HepG2 (cell line): ENCODE measurements around the gene MYL6. TPM values are rescaled to one million over a fixed set of nuclear protein-coding genes. Genes with fewer than 3 reads are reported as not detected.

ENCODE experiments used
- AKAP8 ChIP-seq: sonication (generic); formaldehyde crosslinking; IDR thresholded peaks from 2 replicates; pipeline ENCODE4 v1.5.1; 2020; ENCODE audit warnings: mild to moderate bottlenecking, missing genetic modification reagents
- FOSL1 ChIP-seq: sonication (generic); formaldehyde crosslinking; IDR thresholded peaks from 2 replicates; pipeline ENCODE4 v1.9.0; 2021; ENCODE audit warnings: missing genetic modification reagents, borderline replicate concordance
- HNRNPUL1 ChIP-seq: fragments of 200-400 bp; formaldehyde crosslinking; IDR thresholded peaks from 2 replicates; pipeline ENCODE4 v1.6.1; 2017; ENCODE audit warnings: low read depth, mild to moderate bottlenecking, low read length, moderate library complexity
- HOXA3 ChIP-seq: sonication (generic); formaldehyde crosslinking; IDR thresholded peaks from 2 replicates; pipeline ENCODE4 v1.5.0; 2020; ENCODE audit warnings: missing genetic modification reagents
- JDP2 ChIP-seq: sonication (generic); formaldehyde crosslinking; IDR thresholded peaks from 2 replicates; pipeline ENCODE4 v1.8.1; 2022; ENCODE audit warnings: missing genetic modification reagents, borderline replicate concordance
- KDM4B ChIP-seq: sonication (generic); formaldehyde crosslinking; IDR thresholded peaks from 2 replicates; pipeline ENCODE4 v1.4.0; 2020; ENCODE audit warnings: missing genetic modification reagents
- MAZ ChIP-seq, 2 experiments: sonication (generic) in 1 of 2; formaldehyde crosslinking in 1 of 2; IDR thresholded peaks; 2 replicates each; pipeline versions ENCODE4 v1.5.0 to v1.6.1; 2012 to 2020; ENCODE audit warnings: low read depth in 2 of 2, mild to moderate bottlenecking in 2 of 2, borderline replicate concordance in 1 of 2, improper control_type of control experiment in 1 of 2, low read length in 1 of 2, missing genetic modification reagents in 1 of 2, moderate library complexity in 1 of 2
- MYNN ChIP-seq: sonication (generic); formaldehyde crosslinking; IDR thresholded peaks from 2 replicates; pipeline ENCODE4 v1.4.0; 2020; ENCODE audit warnings: mild to moderate bottlenecking, low read depth, missing genetic modification reagents
- NCOA1 ChIP-seq: sonication (generic); formaldehyde crosslinking; IDR thresholded peaks from 2 replicates; pipeline ENCODE4 v1.9.0; 2021; ENCODE audit warnings: missing genetic modification reagents
- NFYC ChIP-seq: IDR thresholded peaks from 2 replicates; pipeline ENCODE4 v1.6.1; 2016; ENCODE audit warnings: missing genetic modification reagents, missing compliant biosample characterization
- RBM39 ChIP-seq: fragments of 200-400 bp; formaldehyde crosslinking; IDR thresholded peaks from one replicate; pipeline ENCODE4 v1.6.1; 2018; ENCODE audit warnings: antibody characterized with exemption, mild to moderate bottlenecking, low read depth, low read length; ENCODE audit not compliant: poor library complexity, severe bottlenecking
- RCOR2 ChIP-seq: IDR thresholded peaks from 2 replicates; pipeline ENCODE4 v1.6.1; 2016; ENCODE audit warnings: missing biosample characterization, missing genetic modification reagents
- REXO4 ChIP-seq: sonication (generic); formaldehyde crosslinking; IDR thresholded peaks from 2 replicates; pipeline ENCODE4 v1.8.0; 2022; ENCODE audit warnings: missing genetic modification reagents, mild to moderate bottlenecking, borderline replicate concordance
- RFXANK ChIP-seq: IDR thresholded peaks from 2 replicates; pipeline ENCODE4 v1.6.1; 2016
- SP140L ChIP-seq: sonication (generic); formaldehyde crosslinking; IDR thresholded peaks from 2 replicates; pipeline ENCODE4 v1.4.0; 2020; ENCODE audit warnings: missing genetic modification reagents, borderline replicate concordance
- XBP1 ChIP-seq: sonication (generic); formaldehyde crosslinking; IDR thresholded peaks from 2 replicates; pipeline ENCODE4 v1.5.0; 2020; ENCODE audit warnings: missing genetic modification reagents
- XRCC5 ChIP-seq: fragments of 200-400 bp; formaldehyde crosslinking; optimal IDR thresholded peaks from 2 replicates; pipeline ENCODE3; 2017; ENCODE audit warnings: mild to moderate bottlenecking, low read length
- ZFP1 ChIP-seq: IDR thresholded peaks from 2 replicates; pipeline ENCODE4 v1.6.1; 2016
- ZNF180 ChIP-seq: sonication (generic); formaldehyde crosslinking; IDR thresholded peaks from 2 replicates; pipeline ENCODE4 v1.4.0; 2020; ENCODE audit warnings: low read depth, missing genetic modification reagents, borderline replicate concordance
- ZNF350 ChIP-seq: sonication (generic); formaldehyde crosslinking; IDR thresholded peaks from 2 replicates; pipeline ENCODE4 v1.4.0; 2020; ENCODE audit warnings: mild to moderate bottlenecking, low read depth, missing genetic modification reagents, borderline replicate concordance
- ZNF451 ChIP-seq: sonication (generic); formaldehyde crosslinking; IDR thresholded peaks from 2 replicates; pipeline ENCODE4 v1.5.0; 2020; ENCODE audit warnings: mild to moderate bottlenecking, missing genetic modification reagents
- ZNF670 ChIP-seq: sonication (generic); formaldehyde crosslinking; IDR thresholded peaks from 2 replicates; pipeline ENCODE4 v1.8.0; 2022; ENCODE audit warnings: mild to moderate bottlenecking, missing genetic modification reagents, borderline replicate concordance
- polyA plus RNA-seq, 8 experiments: library from polyadenylated mRNA; depleted of rRNA in 3 of 8; stranded (reverse) in 7 of 8; unstranded in 1 of 8; fragments of >200 nt; fragmentation: Illumina TruSeq in 4 of 8; extraction: Trizol in 4 of 8; gene quantifications; 2 replicates each; pipeline versions ENCODE4 v1.2.1 to v1.2.3, GENCODE V29; 2011 to 2016; ENCODE audit warnings: low read depth in 4 of 8, missing spikeins in 1 of 8, mixed read lengths in 1 of 8; ENCODE audit not compliant: insufficient read depth in 1 of 8
- total RNA-seq, 5 experiments: library from RNA; depleted of rRNA; stranded (reverse); fragments of >200 nt; fragmentation: Illumina TruSeq; extraction: Trizol; gene quantifications; 2 replicates each; pipeline ENCODE4 v1.2.3, GENCODE V29; 2016; ENCODE audit warnings: low read depth in 1 of 5
- TF ChIP-seq, protein P1 (sequence below): sonication (generic); formaldehyde crosslinking; IDR thresholded peaks from 2 replicates; pipeline ENCODE4 v1.8.0; 2022; ENCODE audit warnings: mild to moderate bottlenecking, missing genetic modification reagents; ENCODE audit not compliant: insufficient replicate concordance
- TF ChIP-seq, protein P2 (sequence below): sonication (generic); formaldehyde crosslinking; IDR thresholded peaks from 2 replicates; pipeline ENCODE4 v1.5.1; 2020; ENCODE audit warnings: missing genetic modification reagents, mild to moderate bottlenecking, borderline replicate concordance

MYL6 gene
- total and polyA plus RNA-seq, 2 of the 13 experiments (the other 11 are each of a cell fraction or from before 2014, with no cell fraction given), result 1,127 to 1,192 TPM

- TF ChIP-seq XBP1 (CRISPR knock-in tag) (no peak), HOXA3 (peak; percentile 98), NCOA1 (no peak), HNRNPUL1 (no peak), ZNF180 (CRISPR knock-in tag) (no peak), RFXANK (CRISPR knock-in tag) (no peak), RCOR2 (CRISPR knock-in tag) (no peak), SP140L (CRISPR knock-in tag) (no peak), JDP2 (CRISPR knock-in tag) (no peak), REXO4 (CRISPR knock-in tag) (no peak), NFYC (peak; percentile 56), RBM39 (peak; percentile 84), MAZ (IDR thresholded peaks at IDR 0.05; ENCODE audit: borderline replicate concordance, low read depth, low read length) (no peak), MAZ (CRISPR knock-in tag; IDR thresholded peaks at IDR 0.05; ENCODE audit: low read depth) (peak; percentile 95), ZNF451 (CRISPR knock-in tag) (0 out of 2 replicates have a peak, but pooled peaks have one; percentile 61), XRCC5 (peak; percentile 68), KDM4B (CRISPR knock-in tag) (no peak), FOSL1 (CRISPR knock-in tag) (no peak), ZFP1 (CRISPR knock-in tag) (peak; percentile 77), ZNF350 (CRISPR knock-in tag) (peak; percentile 93), ZNF670 (CRISPR knock-in tag) (no peak), MYNN (no peak), AKAP8 (CRISPR knock-in tag) (peak; percentile 94)
- TF ChIP-seq, protein P1, sequence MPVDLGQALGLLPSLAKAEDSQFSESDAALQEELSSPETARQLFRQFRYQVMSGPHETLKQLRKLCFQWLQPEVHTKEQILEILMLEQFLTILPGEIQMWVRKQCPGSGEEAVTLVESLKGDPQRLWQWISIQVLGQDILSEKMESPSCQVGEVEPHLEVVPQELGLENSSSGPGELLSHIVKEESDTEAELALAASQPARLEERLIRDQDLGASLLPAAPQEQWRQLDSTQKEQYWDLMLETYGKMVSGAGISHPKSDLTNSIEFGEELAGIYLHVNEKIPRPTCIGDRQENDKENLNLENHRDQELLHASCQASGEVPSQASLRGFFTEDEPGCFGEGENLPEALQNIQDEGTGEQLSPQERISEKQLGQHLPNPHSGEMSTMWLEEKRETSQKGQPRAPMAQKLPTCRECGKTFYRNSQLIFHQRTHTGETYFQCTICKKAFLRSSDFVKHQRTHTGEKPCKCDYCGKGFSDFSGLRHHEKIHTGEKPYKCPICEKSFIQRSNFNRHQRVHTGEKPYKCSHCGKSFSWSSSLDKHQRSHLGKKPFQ (CRISPR knock-in tag), result no peak
- TF ChIP-seq, protein P2, sequence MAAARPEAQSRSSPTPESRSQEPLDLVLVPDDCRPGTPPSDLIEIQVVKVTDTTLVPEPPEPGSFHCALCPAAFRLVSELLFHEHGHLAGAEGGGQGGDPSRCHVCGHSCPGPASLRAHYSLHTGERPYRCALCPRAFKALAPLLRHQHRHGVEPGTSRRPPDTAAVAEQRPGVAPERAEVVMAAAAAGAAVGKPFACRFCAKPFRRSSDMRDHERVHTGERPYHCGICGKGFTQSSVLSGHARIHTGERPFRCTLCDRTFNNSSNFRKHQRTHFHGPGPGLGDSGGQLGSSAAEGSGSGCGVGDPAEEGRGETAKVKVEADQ (CRISPR knock-in tag), result peak; percentile 80; the same call in 1 of the 2 replicates
Measured at GRCh38 chr12:56117778-56118687, 40.1 kb upstream of the MYL6 start, which contains the start of gene ZC3H10 (continued).
